NAMALWA (cell line): Measurements from ENCODE around the gene GPR89A.
"Not testable (repeated sequence)": the region's sequence is repeated elsewhere in the genome, so short reads cannot be mapped to it uniquely, and the experiment has no call there.

Experiments used
- DNase-seq: peaks from one replicate; pipeline ENCODE4 v3.0.0-alpha.2; 2015; ENCODE audit warnings: low spot score

GPR89A gene

GRCh38 chr1:145607833-145608733 is at the start of gene GPR89A:
GPR89A (plus strand) TSS chr1:145607988; CDS start chr1:145608134, 146 bp downstream.
- DNase-seq = peak; percentile 98

DNA sequence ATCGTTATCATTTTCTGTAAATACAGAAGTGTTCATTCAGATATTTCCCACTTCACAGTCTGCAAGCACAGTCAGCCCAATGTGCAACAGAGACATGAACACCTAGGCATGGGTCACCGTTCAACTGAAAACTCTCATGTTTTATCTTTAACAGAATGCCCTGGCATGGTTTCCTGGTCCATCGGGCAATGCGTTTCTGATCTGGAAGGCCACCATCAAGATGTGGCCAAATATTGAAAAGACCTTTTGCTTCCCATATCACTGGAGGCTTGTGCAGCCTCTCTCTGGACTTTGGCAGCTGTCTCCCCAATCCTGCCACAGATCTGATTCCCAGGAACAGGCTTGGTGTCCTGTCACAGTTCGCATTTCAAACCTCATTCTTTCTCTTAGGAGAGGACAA is 21.0 kb upstream of the GPR89A start:
- not testable (repeated sequence) for DNase-seq

DNA sequence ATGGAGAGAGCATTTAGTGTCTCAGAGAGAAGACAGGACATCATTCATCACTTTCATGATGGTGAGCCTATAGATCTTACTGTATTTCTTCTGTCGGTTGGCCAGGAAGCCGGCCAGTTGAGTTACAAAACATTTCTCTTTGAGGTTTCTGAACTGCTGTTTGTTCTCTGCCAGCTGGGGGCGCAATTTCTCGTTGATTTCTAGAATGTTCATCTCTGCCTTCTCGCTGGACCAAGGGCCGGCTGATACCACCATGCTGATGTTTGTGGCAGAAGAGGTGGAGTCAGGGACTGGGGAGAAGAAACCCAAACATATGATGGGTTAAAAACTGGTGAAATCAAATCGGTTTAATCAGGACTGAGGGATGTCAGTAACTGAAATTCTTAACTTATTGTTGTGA is 17.0 kb upstream of the GPR89A start:
- DNase-seq = not testable (repeated sequence)

GRCh38 chr1:145592347-145592746 is 15.4 kb upstream of the GPR89A start:
- not testable (repeated sequence) for DNase-seq

DNA sequence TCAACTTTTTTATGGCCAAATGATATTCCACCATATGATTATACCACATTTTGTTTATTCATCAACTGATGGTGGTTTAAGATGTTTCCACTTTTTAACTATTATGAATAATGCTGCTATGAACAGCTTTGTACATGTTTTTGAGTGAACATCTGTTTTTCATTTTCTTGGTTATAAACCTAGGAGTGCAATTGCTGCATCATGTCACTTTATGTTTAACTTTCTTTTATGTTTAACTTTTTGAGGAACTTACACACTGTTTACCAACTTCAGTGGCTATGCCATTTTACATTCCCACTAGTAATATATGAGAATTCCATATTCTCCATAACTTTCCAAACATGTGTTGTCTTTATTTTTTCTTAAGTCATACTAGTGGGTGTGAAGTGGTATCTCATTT is 12.4 kb upstream of the GPR89A start:
- not testable (repeated sequence) for DNase-seq

DNA sequence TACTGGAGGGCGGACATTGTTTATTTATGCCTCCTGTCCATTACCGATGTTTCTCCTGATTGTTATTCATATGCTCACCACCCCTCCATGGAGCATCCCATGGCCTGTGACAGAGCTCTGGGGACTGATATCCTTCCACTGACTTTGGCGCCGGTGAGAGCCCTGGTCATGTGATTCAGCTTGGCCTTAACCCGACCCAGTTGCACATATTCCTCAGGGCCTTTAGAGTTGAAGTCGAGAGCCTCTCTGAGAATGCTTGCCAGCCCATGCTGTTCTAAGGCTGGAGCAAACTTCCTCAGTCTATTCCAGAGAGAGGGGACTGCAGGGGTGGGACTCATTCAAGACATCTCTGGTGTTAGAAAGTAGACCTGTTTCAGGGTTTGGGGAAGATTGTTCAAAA is 11.6 kb upstream of the GPR89A start:
- not testable (repeated sequence) for DNase-seq

DNA sequence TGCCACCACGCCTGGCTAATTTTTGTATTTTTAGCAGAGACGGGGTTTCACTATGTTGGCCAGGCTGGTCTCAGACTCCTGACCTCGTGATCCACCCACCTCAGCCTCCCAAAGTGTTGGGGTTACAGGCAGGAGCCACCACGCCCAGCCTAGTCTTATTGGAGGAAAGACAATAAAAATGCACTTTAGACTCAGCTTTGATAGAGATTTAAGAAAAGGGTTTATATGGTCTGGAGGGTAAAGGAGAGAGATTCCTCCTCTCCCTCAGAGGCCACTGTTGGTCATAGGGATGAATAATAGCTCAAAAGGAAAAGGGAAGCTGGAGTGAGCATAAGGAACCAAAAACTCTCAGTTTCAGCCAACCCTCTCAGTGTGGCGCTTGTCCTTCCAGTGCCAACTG is 8.4 kb upstream of the GPR89A start:
- DNase-seq = not testable (repeated sequence)

- no peak for DNase-seq
Observed at GRCh38 chr1:145601593-145601992, 6.2 kb upstream of the GPR89A start.

- DNase-seq = not testable (repeated sequence)
Observed at GRCh38 chr1:145606840-145607239, 948 bp upstream of the GPR89A start.

- not testable (repeated sequence) for DNase-seq
Observed at GRCh38 chr1:145607289-145607688, 499 bp upstream of the GPR89A start.

GRCh38 chr1:145610744-145611143 is 3.0 kb downstream of the GPR89A start:
- not testable (repeated sequence) for DNase-seq

GRCh38 chr1:145620073-145620472 is 12.3 kb downstream of the GPR89A start:
- DNase-seq = not testable (repeated sequence)

DNA sequence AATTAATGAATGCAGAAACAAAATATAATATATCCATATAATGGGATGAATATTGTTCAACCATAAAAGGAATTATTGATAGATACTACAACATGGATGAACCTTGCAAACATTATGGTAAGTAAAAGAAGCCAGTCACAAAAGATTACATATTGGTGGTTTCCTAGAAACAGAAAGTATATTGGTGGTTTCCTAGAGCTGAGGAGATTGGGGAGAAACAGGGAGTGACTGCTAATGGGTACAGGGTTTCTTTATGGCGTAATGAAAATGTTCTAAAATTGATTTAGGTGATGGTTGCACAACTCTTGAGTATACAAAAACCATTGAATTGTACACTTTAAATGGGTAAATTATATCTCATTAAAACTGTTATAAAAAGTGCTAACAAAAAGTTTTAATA is 14.4 kb downstream of the GPR89A start:
- not testable (repeated sequence) for DNase-seq

DNA sequence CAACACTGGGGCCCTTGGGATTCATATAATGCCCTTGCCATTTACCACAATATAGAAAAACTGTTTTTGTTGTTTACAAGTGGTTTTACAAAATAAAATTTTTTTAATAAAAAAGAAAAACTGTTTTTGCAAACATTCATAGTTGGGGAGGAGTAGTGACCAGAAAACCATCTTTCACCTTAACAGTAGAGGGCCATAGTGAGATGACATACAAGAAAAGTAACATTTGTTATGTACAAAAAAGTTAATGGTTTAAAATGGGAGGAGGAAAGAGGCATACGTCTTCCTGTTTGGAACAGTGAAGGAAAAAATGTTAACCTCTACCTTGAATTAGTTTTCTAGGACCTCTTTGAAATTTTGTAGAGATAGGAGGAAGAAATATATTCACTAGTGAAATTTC is 28.4 kb downstream of the GPR89A start:
- not testable (repeated sequence) for DNase-seq

GRCh38 chr1:145641886-145642285 is 34.1 kb downstream of the GPR89A start:
- not testable (repeated sequence) for DNase-seq

DNA sequence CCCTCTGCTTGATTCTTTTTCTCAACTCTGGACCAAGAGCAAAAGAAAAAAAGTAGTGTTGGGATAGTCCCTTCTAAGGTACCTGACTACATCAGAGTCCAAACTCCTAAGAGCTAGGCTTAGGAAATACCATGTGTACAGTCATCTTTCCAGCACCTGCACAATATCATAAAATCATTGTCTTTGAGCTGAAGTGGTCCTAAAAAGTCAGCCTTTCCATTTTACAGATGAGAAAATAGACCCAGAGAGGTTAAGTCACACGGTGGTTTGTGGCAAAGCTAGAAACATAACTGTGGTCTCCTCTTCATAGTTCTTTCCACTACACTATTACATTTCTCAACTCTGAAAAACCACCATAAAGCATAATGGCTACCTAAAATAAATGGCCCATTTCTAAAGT is 36.2 kb downstream of the GPR89A start:
- not testable (repeated sequence) for DNase-seq

GRCh38 chr1:145656245-145656943 is 48.6 kb downstream of the GPR89A start:
- DNase-seq = not testable (repeated sequence)

- DNase-seq = not testable (repeated sequence)
Observed at GRCh38 chr1:145662502-145662901, 54.7 kb downstream of the GPR89A start.

DNA sequence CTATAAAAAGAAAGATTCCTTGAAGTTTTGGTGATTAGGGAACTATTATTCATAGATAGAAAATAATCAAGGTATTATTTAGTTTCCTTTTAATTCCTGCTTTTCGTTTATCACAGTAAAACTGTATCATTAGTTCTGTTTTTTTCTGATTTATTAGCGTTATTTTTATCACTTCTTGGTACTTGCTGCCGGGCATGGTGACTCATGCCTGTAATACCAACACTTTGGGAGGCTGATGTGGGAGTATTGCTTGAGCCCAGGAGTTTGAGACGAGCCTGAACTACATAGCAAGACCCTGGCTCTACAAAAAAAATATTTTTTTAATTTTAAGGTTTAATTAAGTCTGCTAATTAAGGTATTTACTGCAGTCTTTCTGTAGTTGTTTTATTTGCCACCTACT is 57.2 kb downstream of the GPR89A start:
- DNase-seq = not testable (repeated sequence)

DNA sequence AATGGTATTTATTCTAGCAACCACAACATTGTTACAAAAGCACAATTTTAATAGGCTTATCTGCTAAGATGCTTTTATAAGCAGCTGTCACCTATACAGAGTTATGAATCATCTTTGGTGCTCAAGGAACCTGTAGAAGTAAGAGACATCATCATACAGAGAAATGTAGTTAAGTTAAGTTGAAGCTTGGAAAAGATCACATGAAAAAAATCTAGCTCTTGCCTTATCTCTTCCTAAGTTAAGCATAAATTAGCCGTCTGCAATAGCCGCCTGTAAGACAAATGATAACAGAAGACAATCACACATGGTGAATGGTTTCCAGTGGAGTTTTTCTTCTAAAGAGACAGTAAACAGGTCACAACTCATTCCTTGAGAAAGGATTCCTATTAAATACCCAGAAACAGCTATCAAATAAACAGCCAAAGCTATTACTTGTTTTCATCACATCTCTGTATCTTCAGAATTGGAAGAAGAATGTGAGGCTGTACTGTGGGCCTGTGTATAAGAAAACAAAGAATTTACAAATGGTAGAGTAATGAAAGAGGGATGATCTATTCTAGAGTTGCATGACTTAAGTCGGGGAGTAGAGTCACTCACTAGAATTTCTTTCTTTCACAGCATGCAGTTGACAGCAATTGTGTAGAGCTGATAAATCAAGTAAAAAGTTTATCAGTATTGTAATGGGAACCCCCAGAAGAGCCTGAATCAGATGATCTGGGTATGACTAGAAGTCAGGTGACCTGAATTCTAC is 63.4 kb downstream of the GPR89A start:
- DNase-seq = not testable (repeated sequence)

GRCh38 chr1:145673217-145673616 is 65.4 kb downstream of the GPR89A start:
- not testable (repeated sequence) for DNase-seq

DNA sequence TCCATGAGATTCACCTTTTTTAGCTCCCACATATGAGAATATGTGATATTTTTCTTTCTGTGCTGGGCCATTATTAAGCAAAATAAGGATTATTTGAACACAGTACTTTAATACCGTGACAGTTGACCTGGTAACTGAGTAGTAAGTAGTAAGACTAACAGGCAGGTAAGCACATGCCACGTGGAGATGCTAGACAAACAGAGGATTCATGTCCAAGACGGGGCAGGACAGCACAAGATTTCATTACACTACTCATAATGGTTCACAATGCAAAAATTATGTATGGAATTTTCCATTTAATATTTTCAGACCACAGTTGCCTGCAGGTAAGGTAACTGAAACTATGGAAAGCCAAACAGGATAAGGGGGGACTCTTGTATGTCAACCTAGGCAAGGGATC is 77.1 kb downstream of the GPR89A start:
- DNase-seq = not testable (repeated sequence)
